ENCODE measurements around the gene UCK2.

The UCK2 gene

DNA sequence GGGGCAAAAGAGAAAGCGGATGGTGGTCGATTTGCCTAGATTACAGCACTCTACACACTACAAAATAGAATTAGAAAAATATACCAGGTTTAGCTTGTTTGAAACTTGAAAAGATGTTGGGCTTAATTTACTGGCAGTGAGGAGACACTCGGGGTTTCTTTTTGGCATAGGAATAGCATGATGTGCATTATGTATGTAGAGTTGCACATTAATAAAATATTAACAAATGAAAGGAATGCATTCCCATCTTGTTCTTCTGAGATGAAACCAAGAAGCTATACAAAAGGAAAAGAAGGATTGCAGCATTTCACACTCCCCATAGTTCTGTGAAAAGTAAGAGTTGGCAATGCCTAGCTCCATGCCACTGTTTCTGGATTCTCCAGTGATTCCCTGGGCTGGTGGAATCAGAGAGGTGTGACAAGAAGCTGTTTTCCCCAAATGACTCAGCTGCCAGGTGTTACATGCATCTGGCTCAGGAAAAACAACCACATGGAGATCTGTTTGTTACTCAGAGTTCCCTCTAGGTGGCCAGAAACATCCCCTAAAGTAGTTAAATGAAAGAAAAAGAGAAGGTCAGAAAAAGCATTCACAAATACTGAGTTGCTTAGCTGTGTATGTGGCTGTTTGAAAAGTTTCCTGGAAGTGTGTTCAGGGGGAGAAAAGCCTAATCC lies 115.6 kb downstream of the UCK2 start:
- DNase-seq: no peak

DNA sequence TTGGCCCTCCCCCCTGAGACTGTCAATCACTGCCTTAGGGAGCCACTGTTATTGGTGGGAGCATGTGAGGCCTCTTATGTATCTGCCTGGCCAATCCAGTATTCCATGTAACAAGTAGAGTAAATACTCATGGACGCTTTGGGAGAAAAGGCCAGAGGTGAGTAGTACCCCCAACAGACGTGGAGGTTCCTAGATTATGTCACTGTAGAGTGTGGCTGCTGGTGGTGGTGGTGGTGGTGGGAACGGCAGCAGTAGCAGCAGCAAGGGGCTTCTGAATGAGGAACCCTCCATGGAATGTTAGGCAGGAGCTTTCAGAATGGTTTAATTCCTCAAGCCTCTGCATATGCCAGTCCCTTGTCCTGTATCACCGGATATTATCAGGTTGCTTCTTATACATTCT lies 118.5 kb downstream of the UCK2 start:
- no peak for DNase-seq

DNA sequence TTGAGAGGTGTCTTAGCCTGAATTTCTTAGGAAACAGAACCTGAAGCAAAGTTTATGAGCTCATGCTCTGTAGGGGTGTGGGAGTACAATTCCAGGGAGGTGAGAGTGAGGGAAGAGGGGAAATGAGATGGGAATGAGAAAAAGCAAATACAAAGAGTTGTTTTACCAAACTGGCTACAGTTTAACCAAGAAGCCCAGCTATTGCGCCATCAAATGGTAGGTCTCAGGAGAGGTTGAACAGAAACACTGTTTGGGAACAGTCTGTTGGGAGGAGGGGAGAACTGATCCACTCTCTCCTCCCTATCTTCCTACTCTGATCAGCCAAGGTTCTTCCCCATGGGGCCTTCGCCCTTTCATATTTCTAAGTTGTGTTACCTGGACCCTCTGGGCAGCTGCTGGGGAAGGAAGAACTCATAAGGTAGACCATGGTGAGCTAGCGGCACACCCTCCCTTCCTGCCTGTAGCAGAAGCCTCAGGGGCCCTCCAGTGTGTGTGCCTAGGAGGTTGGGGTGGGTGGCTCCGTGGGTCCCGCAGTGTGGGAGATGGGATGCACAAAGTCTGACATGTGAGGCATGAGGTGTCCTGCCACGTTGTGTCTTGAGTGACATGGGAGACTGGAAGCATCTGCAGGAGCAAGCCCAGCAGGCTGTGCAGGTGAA lies 120.5 kb downstream of the UCK2 start:
- DNase-seq: no peak

DNA sequence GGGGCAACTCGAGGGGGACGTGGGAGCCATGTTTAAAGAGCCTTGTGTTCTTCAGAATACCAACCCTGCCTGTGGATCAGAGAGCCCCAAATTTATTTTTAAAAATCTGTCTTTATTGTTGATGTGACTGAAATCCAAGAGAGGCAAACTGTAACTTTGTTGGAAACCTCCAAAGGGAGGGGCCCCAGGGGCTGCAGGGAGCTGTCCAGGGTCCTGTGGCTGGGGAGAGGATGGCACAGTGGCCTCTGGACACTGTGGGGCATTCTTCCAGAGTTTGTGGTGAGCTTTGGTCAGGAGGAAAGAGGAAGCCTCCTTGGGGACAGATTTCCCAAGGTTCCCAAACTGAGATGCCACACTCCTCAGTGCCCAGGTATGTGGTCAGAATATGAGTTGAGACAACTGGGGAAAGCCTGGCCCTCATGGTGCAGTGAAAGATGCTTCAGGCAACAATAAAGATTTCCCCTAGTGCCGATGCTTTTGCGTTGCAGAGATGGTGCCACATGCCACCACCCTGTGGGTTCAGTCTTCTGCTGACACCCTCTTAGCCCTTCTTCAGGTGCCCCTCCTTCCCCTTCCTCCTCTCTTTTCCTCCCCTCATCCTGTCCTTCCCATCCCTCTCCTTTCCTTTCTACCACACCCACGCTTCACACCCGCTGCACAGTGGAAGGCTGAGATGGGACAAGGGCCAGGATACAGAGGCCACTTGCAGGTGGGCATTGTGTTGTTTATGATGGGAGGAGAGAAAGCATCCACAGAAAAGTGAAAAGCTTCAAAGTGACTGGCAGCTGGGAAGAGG lies 122.1 kb downstream of the UCK2 start:
- no peak for DNase-seq

DNA sequence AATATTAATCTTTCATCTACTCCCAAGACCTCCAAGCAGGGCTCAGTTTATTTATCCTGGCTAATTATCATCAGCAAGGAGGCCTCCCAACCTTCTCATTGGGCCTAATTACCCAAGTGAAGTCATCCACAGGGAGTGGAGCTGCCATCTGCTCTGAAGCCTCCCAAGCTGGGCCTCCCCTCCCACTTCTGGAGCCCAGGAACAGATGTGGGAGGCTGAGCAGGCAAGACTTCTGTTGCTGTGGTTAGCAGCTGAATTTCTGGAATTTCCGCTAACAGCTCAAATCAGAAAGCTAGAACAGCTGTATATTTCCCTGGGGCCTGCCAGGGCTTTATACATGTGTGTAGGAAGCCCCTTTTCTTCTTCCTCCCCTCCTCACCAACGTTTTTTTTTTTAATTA lies 127.5 kb downstream of the UCK2 start:
- DNase-seq: no peak

DNA sequence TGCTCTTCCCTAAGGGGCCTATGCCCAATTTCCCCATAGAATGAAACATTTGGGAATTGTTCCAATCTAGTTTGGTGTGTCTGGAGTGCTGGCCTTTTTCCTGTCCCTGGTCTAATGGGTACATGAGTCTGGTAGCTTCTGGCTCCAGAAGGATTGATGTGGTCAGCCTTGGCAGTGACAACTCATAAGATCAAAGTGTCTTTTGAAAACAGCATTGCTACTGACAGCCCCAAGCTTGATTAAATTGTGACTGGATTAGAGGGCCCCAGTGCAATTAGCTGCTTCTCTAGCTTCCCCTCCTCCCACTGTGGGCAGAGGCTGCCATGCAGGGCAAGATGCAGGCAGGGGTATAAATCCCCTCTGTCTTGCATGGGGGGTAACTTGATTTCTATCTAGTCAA lies 130.9 kb downstream of the UCK2 start:
- DNase-seq: no peak

DNA sequence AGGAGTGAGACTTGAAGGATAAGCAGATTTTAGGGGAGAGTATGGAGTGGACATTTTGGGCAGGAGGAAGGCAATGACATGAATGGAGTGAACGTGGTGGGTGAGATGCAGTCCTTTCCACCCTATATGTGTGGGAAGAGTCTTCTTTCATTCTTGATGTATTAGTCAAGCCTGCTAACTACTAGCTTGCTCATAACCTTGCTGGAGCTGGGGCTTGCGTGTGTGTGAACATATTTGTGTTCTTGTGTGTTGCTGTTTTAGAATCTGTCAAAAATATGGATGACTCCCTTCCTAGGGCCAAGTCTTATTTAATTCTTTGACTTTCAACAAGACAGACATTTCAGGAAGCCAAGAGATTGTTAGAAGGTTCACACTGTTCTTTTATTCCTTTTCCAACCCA lies 132.7 kb downstream of the UCK2 start:
- no peak for DNase-seq

DNA sequence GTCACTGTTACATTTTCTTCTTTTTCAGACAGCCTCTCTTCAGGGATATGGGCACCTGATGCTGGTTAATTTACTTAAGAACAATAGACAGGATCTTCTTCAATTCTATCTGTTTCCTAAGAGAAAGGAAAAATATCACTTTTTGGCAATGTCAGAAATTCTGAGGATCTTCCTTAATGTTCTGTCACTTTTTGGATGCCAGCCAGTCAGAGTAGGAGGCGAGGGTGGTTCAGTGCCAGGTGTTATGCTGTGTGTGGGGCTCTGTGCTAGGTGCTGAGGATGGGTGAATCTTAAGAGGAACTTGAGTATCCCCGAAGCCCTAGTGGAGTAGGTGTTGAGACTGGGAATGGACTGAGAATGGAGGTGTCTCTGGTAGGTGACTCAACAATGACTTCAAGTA lies 133.5 kb downstream of the UCK2 start:
- DNase-seq: no peak
